Measurements from ENCODE around the gene SELENOK. TPM values are rescaled to one million over a fixed set of nuclear protein-coding genes. Genes with fewer than 3 reads are reported as not detected.

Gene SELENOK
- total RNA-seq, 1 donor from 2014 or later = 18.7 TPM

DNA sequence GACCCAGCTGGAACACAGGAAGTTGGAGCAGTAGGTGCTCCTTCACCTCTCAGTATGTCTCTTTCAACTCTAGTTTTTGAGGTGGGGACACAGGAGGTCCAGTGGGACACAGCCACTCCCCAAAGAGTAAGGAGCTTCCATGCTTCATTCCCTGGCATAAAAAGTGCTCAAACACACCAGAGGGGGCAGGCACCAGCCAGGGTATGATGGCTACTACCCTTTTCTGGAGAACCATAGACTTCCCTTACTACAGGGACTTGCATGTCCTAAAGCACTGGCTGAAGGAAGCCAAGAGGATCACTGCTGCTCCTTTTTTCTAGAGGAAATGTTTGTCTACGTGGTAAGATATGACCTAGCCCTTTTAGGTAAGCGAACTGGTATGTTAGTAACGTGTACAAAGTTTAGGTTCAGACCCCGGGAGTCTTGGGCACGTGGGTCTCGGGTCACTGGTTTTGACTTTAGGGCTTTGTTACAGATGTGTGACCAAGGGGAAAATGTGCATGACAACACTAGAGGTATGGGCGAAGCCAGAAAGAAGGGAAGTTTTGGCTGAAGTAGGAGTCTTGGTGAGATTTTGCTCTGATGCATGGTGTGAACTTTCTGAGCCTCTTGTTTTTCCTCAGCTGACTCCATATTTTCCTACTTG is 33.4 kb downstream of the SELENOK start:
- TF ChIP-seq, protein P1, sequence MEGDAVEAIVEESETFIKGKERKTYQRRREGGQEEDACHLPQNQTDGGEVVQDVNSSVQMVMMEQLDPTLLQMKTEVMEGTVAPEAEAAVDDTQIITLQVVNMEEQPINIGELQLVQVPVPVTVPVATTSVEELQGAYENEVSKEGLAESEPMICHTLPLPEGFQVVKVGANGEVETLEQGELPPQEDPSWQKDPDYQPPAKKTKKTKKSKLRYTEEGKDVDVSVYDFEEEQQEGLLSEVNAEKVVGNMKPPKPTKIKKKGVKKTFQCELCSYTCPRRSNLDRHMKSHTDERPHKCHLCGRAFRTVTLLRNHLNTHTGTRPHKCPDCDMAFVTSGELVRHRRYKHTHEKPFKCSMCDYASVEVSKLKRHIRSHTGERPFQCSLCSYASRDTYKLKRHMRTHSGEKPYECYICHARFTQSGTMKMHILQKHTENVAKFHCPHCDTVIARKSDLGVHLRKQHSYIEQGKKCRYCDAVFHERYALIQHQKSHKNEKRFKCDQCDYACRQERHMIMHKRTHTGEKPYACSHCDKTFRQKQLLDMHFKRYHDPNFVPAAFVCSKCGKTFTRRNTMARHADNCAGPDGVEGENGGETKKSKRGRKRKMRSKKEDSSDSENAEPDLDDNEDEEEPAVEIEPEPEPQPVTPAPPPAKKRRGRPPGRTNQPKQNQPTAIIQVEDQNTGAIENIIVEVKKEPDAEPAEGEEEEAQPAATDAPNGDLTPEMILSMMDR (IDR thresholded peaks at IDR 0.05) = no peak
- H3K4me3 ChIP-seq = no peak overlapping the region
- H3K27me3 ChIP-seq = no peaks in the 10 kb centered on the region
- intact Hi-C loops (cut with DNase I) = no loop called here
- DNase-seq (ENCODE audit: low spot score in 2 of 2) = no peak
- H3K9me3 ChIP-seq = no peaks in the 10 kb centered on the region
- H3K36me3 ChIP-seq = peaks cover 27 to 32% of the 10 kb centered on the region in 2 donors
- no peak overlapping the region for H3K27ac ChIP-seq
- H3K4me1 ChIP-seq = no peaks in the 10 kb centered on the region

DNA sequence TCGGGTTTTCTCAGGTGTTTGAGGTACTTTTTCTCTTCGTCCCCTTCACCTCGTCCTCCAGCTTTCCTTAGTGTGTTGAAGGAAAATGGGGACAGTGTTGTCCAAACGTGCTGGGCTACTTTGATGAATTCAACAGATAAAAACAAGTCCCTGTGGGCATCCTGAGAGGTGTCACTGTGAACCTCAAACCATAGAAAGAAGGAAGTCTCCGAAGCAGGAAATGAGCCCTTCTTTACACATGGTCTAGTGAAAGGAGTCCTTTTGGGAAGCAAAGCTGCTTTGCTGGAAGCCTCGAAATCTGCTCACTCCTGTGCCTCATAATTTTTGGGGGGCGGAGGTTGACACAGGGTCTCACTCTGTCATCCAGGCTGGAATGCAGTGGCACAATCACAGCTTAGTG is 34.7 kb downstream of the SELENOK start:
- Histone ChIP-seq H3K27me3 (no peaks in the 10 kb centered on the region), H3K4me3 (no peak overlapping the region), H3K36me3 (peaks cover 21 to 22% of the 10 kb centered on the region in 2 donors), H3K27ac (no peak overlapping the region), H3K4me1 (no peaks in the 10 kb centered on the region), H3K9me3 (no peaks in the 10 kb centered on the region)
- intact Hi-C loops (cut with DNase I) = no loop called here
- TF ChIP-seq, protein P1 (IDR thresholded peaks at IDR 0.05) = no peak
- no peak for DNase-seq (ENCODE audit: low spot score in 2 of 2)

DNA sequence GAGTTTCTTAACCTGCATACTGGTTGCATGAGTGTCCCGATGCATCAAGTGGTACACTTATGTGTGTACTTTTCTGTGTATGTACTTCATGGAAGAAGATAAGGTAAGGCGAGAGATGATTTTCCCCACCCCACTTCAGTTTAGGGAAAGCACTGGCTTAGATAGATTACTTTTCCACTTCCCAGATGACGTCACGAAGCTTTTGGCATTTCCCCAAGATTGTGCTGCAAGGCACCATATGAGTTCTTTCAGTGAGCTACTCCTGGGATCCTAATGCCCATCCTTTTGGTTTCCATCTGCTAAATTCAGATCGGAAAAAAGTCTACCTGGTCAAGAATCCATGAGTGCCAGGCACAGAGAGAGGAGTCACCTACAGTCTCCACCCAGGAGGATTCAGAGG is 40.8 kb downstream of the SELENOK start:
- intact Hi-C loops (cut with DNase I) = no loop called here
- H3K4me1 ChIP-seq = peaks cover 3 to 5% of the 10 kb centered on the region in 2 donors
- DNase-seq (ENCODE audit: low spot score in 2 of 2) = no peak

DNA sequence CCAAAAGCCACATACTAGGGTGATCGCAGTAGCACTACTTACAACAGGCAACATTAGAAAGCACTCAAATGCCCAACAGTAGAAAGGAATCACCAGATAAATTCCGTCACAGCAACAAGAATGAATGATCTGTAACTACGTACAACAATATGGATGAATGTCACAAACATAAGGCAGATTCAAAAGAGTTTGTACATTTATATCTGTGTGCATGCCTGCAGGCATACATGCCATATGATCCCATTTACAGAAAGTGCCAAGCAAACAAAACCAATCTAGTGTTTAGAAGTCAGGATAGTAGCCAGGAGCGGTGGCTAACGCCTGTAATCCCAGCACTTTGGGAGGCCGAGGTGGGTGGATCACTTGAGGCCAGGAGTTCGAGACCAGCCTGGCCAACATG is 41.7 kb downstream of the SELENOK start:
- Histone ChIP-seq H3K9me3 (no peaks in the 10 kb centered on the region), H3K27me3 (no peaks in the 10 kb centered on the region), H3K27ac (no peak overlapping the region), H3K4me3 (no peak overlapping the region), H3K4me1 (peaks cover 3 to 5% of the 10 kb centered on the region in 2 donors), H3K36me3 (no peaks in the 10 kb centered on the region)
- no peak for DNase-seq (ENCODE audit: low spot score in 2 of 2)
- TF ChIP-seq, protein P1 (IDR thresholded peaks at IDR 0.05) = no peak
- intact Hi-C loops (cut with DNase I) = loop anchor here (5.0 kb wide), 1 partner anchor 78 kb away; no protein-coding TSS in a partner anchor

More for the DNA sequence above, 40.8 kb downstream of the SELENOK start:
- no peak overlapping the region for H3K4me3 ChIP-seq
- no peaks in the 10 kb centered on the region for H3K9me3 ChIP-seq
- H3K27ac ChIP-seq = no peak overlapping the region
- no peaks in the 10 kb centered on the region for H3K36me3 ChIP-seq
- H3K27me3 ChIP-seq = no peaks in the 10 kb centered on the region
- TF ChIP-seq, protein P1 (IDR thresholded peaks at IDR 0.05) = no peak

DNA sequence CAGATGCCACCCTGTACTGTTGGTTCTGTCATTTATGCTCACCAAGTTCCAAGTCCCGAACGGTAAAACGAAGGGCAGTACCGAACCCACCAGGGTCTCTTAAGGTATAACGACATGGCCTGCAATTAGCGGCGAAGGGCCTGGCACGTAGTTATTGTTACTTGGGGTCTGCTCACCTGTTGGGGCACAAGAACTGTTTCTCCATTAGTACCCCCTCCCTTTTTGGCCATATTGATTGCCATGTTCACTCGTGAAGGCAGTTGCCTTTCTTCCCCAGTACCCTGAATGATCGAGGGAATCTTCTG is 44.9 kb downstream of the SELENOK start:
- DNase-seq (ENCODE audit: low spot score in 2 of 2) = no peak
- Histone ChIP-seq H3K4me3 (peak overlapping the region; percentile 66 to 83), H3K27me3 (no peaks in the 10 kb centered on the region), H3K36me3 (no peaks in the 10 kb centered on the region), H3K4me1 (peaks cover 3 to 5% of the 10 kb centered on the region in 2 donors), H3K9me3 (no peaks in the 10 kb centered on the region), H3K27ac (no peak overlapping the region)
- TF ChIP-seq, protein P1 (IDR thresholded peaks at IDR 0.05) = no peak
- intact Hi-C loops (cut with DNase I) = loop anchor here (5.0 kb wide), 1 partner anchor 75 kb away; no protein-coding TSS in a partner anchor
